ENCODE data around the gene EPHA4. TPM values are rescaled to one million over a fixed set of nuclear protein-coding genes. Genes with fewer than 3 reads are reported as not detected.

EPHA4 gene
- total RNA-seq, 1 experiment from 2014 or later: 17.4 TPM

- DNase-seq (ENCODE audit: low read depth): no peak
Measured at GRCh38 chr2:221400411-221400810, 171.7 kb downstream of the EPHA4 start.

- DNase-seq (ENCODE audit: low read depth): no peak
Measured at GRCh38 chr2:221399183-221399582, 172.9 kb downstream of the EPHA4 start.

GRCh38 chr2:221397187-221397586, 174.9 kb downstream of the EPHA4 start:
- no peak for DNase-seq (ENCODE audit: low read depth)

- no peak for DNase-seq (ENCODE audit: low read depth)
Measured at GRCh38 chr2:221392228-221392881, 179.7 kb downstream of the EPHA4 start.

GRCh38 chr2:221390878-221391277, 181.2 kb downstream of the EPHA4 start:
- no peak for DNase-seq (ENCODE audit: low read depth)

- DNase-seq (ENCODE audit: low read depth): no peak
Measured at GRCh38 chr2:221389904-221390303, 182.2 kb downstream of the EPHA4 start.

GRCh38 chr2:221389421-221389820, 182.7 kb downstream of the EPHA4 start:
- DNase-seq (ENCODE audit: low read depth): no peak

GRCh38 chr2:221388891-221389290, 183.2 kb downstream of the EPHA4 start:
- DNase-seq (ENCODE audit: low read depth): no peak

- DNase-seq (ENCODE audit: low read depth): no peak
Measured at GRCh38 chr2:221385716-221386115, 186.4 kb downstream of the EPHA4 start.

- no peak for DNase-seq (ENCODE audit: low read depth)
Measured at GRCh38 chr2:221381928-221382488, 190.1 kb downstream of the EPHA4 start.

- DNase-seq (ENCODE audit: low read depth): no peak
Measured at GRCh38 chr2:221380686-221381085, 191.4 kb downstream of the EPHA4 start.

- no peak for DNase-seq (ENCODE audit: low read depth)
Measured at GRCh38 chr2:221380062-221380461, 192.0 kb downstream of the EPHA4 start.

GRCh38 chr2:221377597-221377996, 194.5 kb downstream of the EPHA4 start:
- no peak for DNase-seq (ENCODE audit: low read depth)

GRCh38 chr2:221377066-221377465, 195.0 kb downstream of the EPHA4 start:
- DNase-seq (ENCODE audit: low read depth): no peak

- DNase-seq (ENCODE audit: low read depth): no peak
Measured at GRCh38 chr2:221374234-221374633, 197.9 kb downstream of the EPHA4 start.

GRCh38 chr2:221372907-221373306, 199.2 kb downstream of the EPHA4 start:
- no peak for DNase-seq (ENCODE audit: low read depth)

GRCh38 chr2:221372159-221372884, 199.8 kb downstream of the EPHA4 start:
- no peak for DNase-seq (ENCODE audit: low read depth)

GRCh38 chr2:221371347-221371746, 200.8 kb downstream of the EPHA4 start:
- no peak for DNase-seq (ENCODE audit: low read depth)

GRCh38 chr2:221370857-221371211, 201.3 kb downstream of the EPHA4 start:
- DNase-seq (ENCODE audit: low read depth): no peak

GRCh38 chr2:221370076-221370856, 201.8 kb downstream of the EPHA4 start:
- no peak for DNase-seq (ENCODE audit: low read depth)

Measured in LHCN-M2 (cell line).